Endometrial microvascular endothelial cells (primary cell): ENCODE data around the gene ATP2B1. TPM values are rescaled to one million over a fixed set of nuclear protein-coding genes. Genes with fewer than 3 reads are reported as not detected.
"Not testable (repeated sequence)": the region's sequence is repeated elsewhere in the genome, so short reads cannot be mapped to it uniquely, and the experiment has no call there.

Source experiments
- in situ Hi-C: cut with HindIII; loops from 2 replicates; pipeline ENCODE4 v1.10.0; 2017; ENCODE audit warnings: low sequenced_read_pairs, low pct_unique_long_range_greater_than_20kb; ENCODE audit errors: inconsistent ontology term
- total RNA-seq: library from RNA; depleted of rRNA; stranded (reverse); fragments of >200 nt; gene quantifications from one replicate; pipeline ENCODE4 v1.2.3, GENCODE V29; 2015; ENCODE audit errors: inconsistent ontology term

ATP2B1 gene
- total RNA-seq, 1 donor from 2014 or later, result 60.2 TPM

GRCh38 chr12:89721291-89721987 lies 12.8 kb upstream of the ATP2B1 start:
- in situ Hi-C loops, result no loop called here

GRCh38 chr12:89717759-89718523 lies 9.3 kb upstream of the ATP2B1 start:
- in situ Hi-C loops, result no loop called here

- in situ Hi-C loops, result no loop called here
Measured at GRCh38 chr12:89712706-89713105, 4.1 kb upstream of the ATP2B1 start.

- in situ Hi-C loops, result no loop called here
Measured at GRCh38 chr12:89710873-89711750, 2.5 kb upstream of the ATP2B1 start.

GRCh38 chr12:89709995-89710872 lies 1.6 kb upstream of the ATP2B1 start:
- in situ Hi-C loops, result no loop called here

GRCh38 chr12:89709157-89709994 lies 738 bp upstream of the ATP2B1 start:
- in situ Hi-C loops, result no loop called here

- in situ Hi-C loops, result no loop called here
Measured at GRCh38 chr12:89707703-89708564, 704 bp downstream of the ATP2B1 start.

GRCh38 chr12:89706986-89707702 lies 1.5 kb downstream of the ATP2B1 start:
- in situ Hi-C loops, result no loop called here

GRCh38 chr12:89706551-89706950 lies 2.1 kb downstream of the ATP2B1 start:
- in situ Hi-C loops, result no loop called here

GRCh38 chr12:89704457-89704856 lies 4.2 kb downstream of the ATP2B1 start:
- in situ Hi-C loops, result no loop called here

- in situ Hi-C loops, result no loop called here
Measured at GRCh38 chr12:89703768-89704167, 4.9 kb downstream of the ATP2B1 start.

GRCh38 chr12:89702503-89702902 lies 6.1 kb downstream of the ATP2B1 start:
- in situ Hi-C loops, result no loop called here

GRCh38 chr12:89701606-89702206 lies 6.9 kb downstream of the ATP2B1 start:
- in situ Hi-C loops, result no loop called here

GRCh38 chr12:89700191-89700810 lies 8.3 kb downstream of the ATP2B1 start:
- in situ Hi-C loops, result no loop called here

GRCh38 chr12:89698607-89699006 lies 10.0 kb downstream of the ATP2B1 start:
- in situ Hi-C loops, result no loop called here

GRCh38 chr12:89697728-89698127 lies 10.9 kb downstream of the ATP2B1 start:
- in situ Hi-C loops, result not testable (repeated sequence)
